Measurements from ENCODE around the gene ZNF780A. TPM values are rescaled to one million over a fixed set of nuclear protein-coding genes. Genes with fewer than 3 reads are reported as not detected.
"Not testable (repeated sequence)": the region's sequence is repeated elsewhere in the genome, so short reads cannot be mapped to it uniquely, and the experiment has no call there.

ZNF780A gene
- total and polyA plus RNA-seq, 8 donors: 8.1 to 40.5 (median 16.4) TPM

GRCh38 chr19:40119380-40119779 is 28.6 kb upstream of the ZNF780A start:
- TF ChIP-seq EP300 (IDR thresholded peaks at IDR 0.05) (no peak), CTCF (IDR thresholded peaks at IDR 0.05) (no peak), POLR2AphosphoS5 (IDR thresholded peaks at IDR 0.05) (no peak), POLR2A (IDR thresholded peaks at IDR 0.05) (no peak)
- 83 to 92% (median 90%) methylated on average over 4 of the region's 4 CpGs for WGBS, 5 donors
- Histone ChIP-seq H3K27ac (no peak overlapping the region), H3K36me3 (no peaks in the 10 kb centered on the region), H3K9me3 (peaks cover 0 to 6% (median 0%) of the 10 kb centered on the region in 4 donors), H3K4me3 (no peak overlapping the region), H3K4me1 (no peaks in the 10 kb centered on the region), H3K27me3 (no peaks in the 10 kb centered on the region)
- DNase-seq: no peak
- intact Hi-C loops (cut with DNase I; ENCODE audit: low total_unique reads): no loop called here

GRCh38 chr19:40118638-40119037 is 27.9 kb upstream of the ZNF780A start:
- H3K27ac ChIP-seq; H3K27me3 ChIP-seq; DNase-seq; H3K4me3 ChIP-seq; intact Hi-C loops (cut with DNase I; ENCODE audit: low total_unique reads); H3K9me3 ChIP-seq; H3K4me1 ChIP-seq; H3K36me3 ChIP-seq: not testable (repeated sequence)
- whole genome bisulfite sequencing, 5 donors: 87 to 95% (median 92%) methylated on average over 7 to 15 of the region's 25 CpGs; no CpG with 5 or more reads in 1 of the 5 donors

GRCh38 chr19:40116075-40116474 is 25.3 kb upstream of the ZNF780A start:
- intact Hi-C loops (cut with DNase I; ENCODE audit: low total_unique reads): no loop called here
- peaks cover 0 to 6% (median 0%) of the 10 kb centered on the region in 4 donors for H3K9me3 ChIP-seq
- no peak overlapping the region for H3K27ac ChIP-seq
- TF ChIP-seq POLR2AphosphoS5 (IDR thresholded peaks at IDR 0.05) (no peak), EP300 (IDR thresholded peaks at IDR 0.05) (no peak), CTCF (IDR thresholded peaks at IDR 0.05) (no peak), POLR2A (IDR thresholded peaks at IDR 0.05) (no peak)
- H3K27me3 ChIP-seq: no peaks in the 10 kb centered on the region
- DNase-seq: no peak
- no peak overlapping the region for H3K4me3 ChIP-seq
- no peaks in the 10 kb centered on the region for H3K36me3 ChIP-seq
- no peaks in the 10 kb centered on the region for H3K4me1 ChIP-seq

GRCh38 chr19:40114119-40114518 is 23.4 kb upstream of the ZNF780A start:
- WGBS, 5 donors: 73 to 100% (median 100%) methylated on average over 1 to 3 of the region's 6 CpGs
- H3K4me3 ChIP-seq; DNase-seq; H3K27ac ChIP-seq; H3K4me1 ChIP-seq; H3K9me3 ChIP-seq; H3K36me3 ChIP-seq; intact Hi-C loops (cut with DNase I; ENCODE audit: low total_unique reads); H3K27me3 ChIP-seq: not testable (repeated sequence)

GRCh38 chr19:40112271-40112670 is 21.5 kb upstream of the ZNF780A start:
- H3K27ac ChIP-seq; H3K9me3 ChIP-seq; H3K27me3 ChIP-seq; H3K4me1 ChIP-seq; H3K36me3 ChIP-seq; DNase-seq; intact Hi-C loops (cut with DNase I; ENCODE audit: low total_unique reads); H3K4me3 ChIP-seq: not testable (repeated sequence)
- 51 to 67% (median 57%) methylated on average over 4 of the region's 4 CpGs for WGBS, 5 donors

- peaks cover 0 to 6% (median 0%) of the 10 kb centered on the region in 4 donors for H3K9me3 ChIP-seq
- intact Hi-C loops (cut with DNase I; ENCODE audit: low total_unique reads): no loop called here
- no peaks in the 10 kb centered on the region for H3K4me1 ChIP-seq
- no peak overlapping the region for H3K27ac ChIP-seq
- no peaks in the 10 kb centered on the region for H3K27me3 ChIP-seq
- 49 to 77% (median 63%) methylated on average over 2 of the region's 2 CpGs for WGBS, 5 donors
- no peak for DNase-seq
- no peak for TF ChIP-seq POLR2AphosphoS5 (IDR thresholded peaks at IDR 0.05)
- TF ChIP-seq CTCF (IDR thresholded peaks at IDR 0.05): no peak
- TF ChIP-seq POLR2A (IDR thresholded peaks at IDR 0.05): no peak
- no peaks in the 10 kb centered on the region for H3K36me3 ChIP-seq
- no peak overlapping the region for H3K4me3 ChIP-seq
Observed at GRCh38 chr19:40110570-40110969, 19.8 kb upstream of the ZNF780A start.

All from stomach (tissue), 9 donors.